SK-N-SH treated with all-trans-retinoic acid at 6 μM for 48 hours (cell line): Measurements from ENCODE around the gene DNAJA1.
A peak's percentile ranks its signal among the peaks of the same experiment; 100 is the strongest.

Source experiments
- ATAC-seq: fragments of 200-7000 bp; cut with Tn5 transposase; 3 replicates; pipeline ENCODE4 v1.9.1; 2020; ENCODE audit warnings: mild to moderate bottlenecking, moderate library complexity
- BACH2 ChIP-seq: fragments of 250-450 bp; sonication (Bioruptor Pico); IDR thresholded peaks from 2 replicates; pipeline ENCODE4 v1.9.0; 2021; ENCODE audit warnings: mild to moderate bottlenecking, borderline replicate concordance
- CSDC2 ChIP-seq: fragments of 250-450 bp; sonication (Bioruptor Pico); IDR thresholded peaks from 2 replicates; pipeline ENCODE4 v1.5.0; 2020; ENCODE audit warnings: mild to moderate bottlenecking, moderate library complexity
- CSRNP3 ChIP-seq: fragments of 250-450 bp; sonication (Bioruptor Pico); IDR thresholded peaks from 2 replicates; pipeline ENCODE4 v1.5.1; 2021; ENCODE audit warnings: mild to moderate bottlenecking, moderate library complexity
- ESRRG ChIP-seq: fragments of 250-450 bp; sonication (Bioruptor Pico); IDR thresholded peaks from 2 replicates; pipeline ENCODE4 v1.6.1; 2021; ENCODE audit warnings: mild to moderate bottlenecking
- GLIS3 ChIP-seq: fragments of 250-450 bp; sonication (Bioruptor Pico); IDR thresholded peaks from 2 replicates; pipeline ENCODE4 v1.5.0; 2020; ENCODE audit warnings: mild to moderate bottlenecking, moderate library complexity
- ISL1 ChIP-seq: fragments of 250-450 bp; sonication (Bioruptor Pico); IDR thresholded peaks from 2 replicates; pipeline ENCODE4 v2.1.2; 2022; ENCODE audit warnings: mild to moderate bottlenecking, moderate library complexity
- OSR1 ChIP-seq: fragments of 250-450 bp; sonication (Bioruptor Pico); IDR thresholded peaks from 2 replicates; pipeline ENCODE4 v1.8.0; 2022; ENCODE audit warnings: moderate library complexity, mild to moderate bottlenecking, inconsistent platforms
- PATZ1 ChIP-seq: fragments of 250-450 bp; sonication (Bioruptor Pico); IDR thresholded peaks from 2 replicates; pipeline ENCODE4 v1.8.0; 2020; ENCODE audit warnings: mild to moderate bottlenecking, moderate library complexity, borderline replicate concordance
- PPARA ChIP-seq: fragments of 250-450 bp; sonication (Bioruptor Pico); IDR thresholded peaks from 2 replicates; pipeline ENCODE4 v1.5.0; 2020; ENCODE audit warnings: mild to moderate bottlenecking, borderline replicate concordance
- SNAI2 ChIP-seq: fragments of 250-450 bp; sonication (Bioruptor Pico); IDR thresholded peaks from 2 replicates; pipeline ENCODE4 v1.5.0; 2020; ENCODE audit warnings: mild to moderate bottlenecking, moderate library complexity
- TOX ChIP-seq: fragments of 250-450 bp; sonication (Bioruptor Pico); IDR thresholded peaks from 2 replicates; pipeline ENCODE4 v1.8.0; 2021; ENCODE audit warnings: mild to moderate bottlenecking, moderate library complexity, borderline replicate concordance
- TSHZ2 ChIP-seq: fragments of 250-450 bp; sonication (Bioruptor Pico); IDR thresholded peaks from 2 replicates; pipeline ENCODE4 v1.5.0; 2020; ENCODE audit warnings: mild to moderate bottlenecking, moderate library complexity
- ZC3H10 ChIP-seq: fragments of 250-450 bp; sonication (Bioruptor Pico); IDR thresholded peaks from 2 replicates; pipeline ENCODE4 v1.5.1; 2021; ENCODE audit warnings: mild to moderate bottlenecking, moderate library complexity
- ZFP3 ChIP-seq: fragments of 250-450 bp; sonication (Bioruptor Pico); IDR thresholded peaks from 2 replicates; pipeline ENCODE4 v1.5.0; 2020; ENCODE audit warnings: mild to moderate bottlenecking, moderate library complexity
- ZFP30 ChIP-seq: fragments of 450-650 bp; formaldehyde crosslinking; IDR thresholded peaks from 2 replicates; pipeline ENCODE4 v1.5.0; 2022; ENCODE audit warnings: mild to moderate bottlenecking, moderate library complexity
- ZNF565 ChIP-seq: fragments of 450-650 bp; formaldehyde crosslinking; conservative IDR thresholded peaks from 2 replicates; pipeline ENCODE4 v1.5.0; 2020; ENCODE audit warnings: low read depth, mild to moderate bottlenecking, moderate library complexity
- ZNF70 ChIP-seq: fragments of 450-650 bp; formaldehyde crosslinking; IDR thresholded peaks from 2 replicates; pipeline ENCODE4 v1.5.0; 2020; ENCODE audit warnings: mild to moderate bottlenecking, moderate library complexity
- ZNF8 ChIP-seq: fragments of 450-650 bp; formaldehyde crosslinking; IDR thresholded peaks from 2 replicates; pipeline ENCODE4 v1.5.0; 2020; ENCODE audit warnings: mild to moderate bottlenecking, moderate library complexity

The DNAJA1 gene

GRCh38 chr9:33022303-33022702 lies 2.8 kb upstream of the DNAJA1 start (continued):
- TF ChIP-seq PATZ1 (CRISPR knock-in tag) (no peak), TOX (CRISPR knock-in tag) (no peak), ZC3H10 (CRISPR knock-in tag) (no peak), CSDC2 (CRISPR knock-in tag) (no peak), BACH2 (CRISPR knock-in tag) (no peak)

- no peak for TF ChIP-seq PPARA
- TF ChIP-seq ZFP3 (CRISPR knock-in tag): no peak
- no peak for TF ChIP-seq GLIS3 (CRISPR knock-in tag)
- no peak for TF ChIP-seq ZNF565 (CRISPR knock-in tag)
- no peak for TF ChIP-seq PATZ1 (CRISPR knock-in tag)
- TF ChIP-seq ESRRG: no peak
- no peak for TF ChIP-seq SNAI2 (CRISPR knock-in tag)
- TF ChIP-seq ZFP30 (CRISPR knock-in tag): no peak
- no peak for TF ChIP-seq CSRNP3 (CRISPR knock-in tag)
- TF ChIP-seq OSR1 (CRISPR knock-in tag): no peak
- no peak for TF ChIP-seq ISL1 (CRISPR knock-in tag)
- TF ChIP-seq ZNF70 (CRISPR knock-in tag): no peak
- no peak for ATAC-seq
Observed at GRCh38 chr9:33022755-33023154, 2.3 kb upstream of the DNAJA1 start.

GRCh38 chr9:33023661-33024060 lies 1.4 kb upstream of the DNAJA1 start:
- no peak for ATAC-seq

GRCh38 chr9:33024126-33024965 lies 727 bp upstream of the DNAJA1 start:
- peak; percentile 43 for ATAC-seq
- TF ChIP-seq CSDC2 (CRISPR knock-in tag): 0 out of 2 replicates have a peak, but pooled peaks have one; percentile 49
- TF ChIP-seq ISL1 (CRISPR knock-in tag): 0 out of 2 replicates have a peak, but pooled peaks have one; percentile 9
- no peak for TF ChIP-seq TSHZ2
- no peak for TF ChIP-seq ZNF8 (CRISPR knock-in tag)
- TF ChIP-seq ESRRG: no peak
- no peak for TF ChIP-seq GLIS3 (CRISPR knock-in tag)

More at GRCh38 chr9:33023661-33024060, 1.4 kb upstream of the DNAJA1 start:
- TF ChIP-seq CSRNP3 (CRISPR knock-in tag): no peak
